Astrocyte of the cerebellum (primary cell): Measurements from ENCODE around the gene ARFGEF2.

Experiments
- DNase-seq: peaks from one replicate; pipeline ENCODE4 v3.0.0-alpha.2; 2011; ENCODE audit warnings: low read depth
- H3K4me3 ChIP-seq: 2 replicates; pipeline ENCODE4 v1.5.1; 2011; ENCODE audit warnings: mild to moderate bottlenecking, low read depth, low read length, moderate library complexity
- in situ Hi-C: cut with HindIII; loops from 2 replicates; pipeline ENCODE4 v1.10.0; 2017; ENCODE audit warnings: low sequenced_read_pairs
- TF ChIP-seq, protein P1 (sequence below): IDR thresholded peaks from 2 replicates; pipeline ENCODE4 v1.5.1; 2012; ENCODE audit warnings: low read length, low read depth, moderate library complexity, mild to moderate bottlenecking; ENCODE audit errors: missing control alignments

The ARFGEF2 gene

DNA sequence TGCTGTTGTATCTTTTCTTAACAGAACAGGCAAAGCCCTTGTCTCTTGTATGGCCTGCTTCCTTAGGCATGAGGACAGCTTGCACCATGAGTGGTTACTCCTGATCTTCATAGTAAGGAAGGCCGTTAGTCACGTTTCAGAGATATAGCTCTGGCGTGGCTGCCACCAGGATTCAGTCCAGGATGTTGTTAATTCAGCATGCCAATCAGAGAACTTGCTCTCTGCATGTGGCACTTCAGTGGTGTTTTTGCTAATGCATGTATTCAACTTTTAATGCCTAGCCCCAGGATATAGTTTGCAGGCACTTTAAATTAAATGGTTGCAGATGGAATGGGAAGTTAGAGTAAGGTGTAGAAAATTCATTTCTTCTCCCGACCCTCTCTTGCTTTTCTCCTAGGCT is 20.0 kb downstream of the ARFGEF2 start:
- DNase-seq, result no peak

DNA sequence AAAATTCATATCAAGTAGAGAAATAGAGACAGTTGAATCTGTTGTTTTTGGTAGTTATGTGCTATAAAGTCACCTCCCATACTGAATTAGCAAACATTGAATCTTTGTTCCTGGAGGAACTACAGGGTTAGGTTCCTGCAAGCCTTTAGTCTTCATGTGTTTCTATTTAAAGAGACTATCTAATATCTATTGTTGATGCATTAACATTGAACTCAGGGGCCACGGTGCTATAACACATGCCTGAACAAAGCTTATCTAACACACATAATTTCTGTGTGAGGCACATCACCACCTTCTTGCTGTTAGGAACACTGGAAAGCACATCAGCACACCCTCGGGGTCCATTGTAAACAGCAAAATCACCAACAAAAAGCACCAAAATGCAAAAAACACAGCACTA is 21.2 kb downstream of the ARFGEF2 start:
- H3K4me3 ChIP-seq, result no peak overlapping the region
- TF ChIP-seq, protein P1, sequence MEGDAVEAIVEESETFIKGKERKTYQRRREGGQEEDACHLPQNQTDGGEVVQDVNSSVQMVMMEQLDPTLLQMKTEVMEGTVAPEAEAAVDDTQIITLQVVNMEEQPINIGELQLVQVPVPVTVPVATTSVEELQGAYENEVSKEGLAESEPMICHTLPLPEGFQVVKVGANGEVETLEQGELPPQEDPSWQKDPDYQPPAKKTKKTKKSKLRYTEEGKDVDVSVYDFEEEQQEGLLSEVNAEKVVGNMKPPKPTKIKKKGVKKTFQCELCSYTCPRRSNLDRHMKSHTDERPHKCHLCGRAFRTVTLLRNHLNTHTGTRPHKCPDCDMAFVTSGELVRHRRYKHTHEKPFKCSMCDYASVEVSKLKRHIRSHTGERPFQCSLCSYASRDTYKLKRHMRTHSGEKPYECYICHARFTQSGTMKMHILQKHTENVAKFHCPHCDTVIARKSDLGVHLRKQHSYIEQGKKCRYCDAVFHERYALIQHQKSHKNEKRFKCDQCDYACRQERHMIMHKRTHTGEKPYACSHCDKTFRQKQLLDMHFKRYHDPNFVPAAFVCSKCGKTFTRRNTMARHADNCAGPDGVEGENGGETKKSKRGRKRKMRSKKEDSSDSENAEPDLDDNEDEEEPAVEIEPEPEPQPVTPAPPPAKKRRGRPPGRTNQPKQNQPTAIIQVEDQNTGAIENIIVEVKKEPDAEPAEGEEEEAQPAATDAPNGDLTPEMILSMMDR, result no peak
- in situ Hi-C loops, result no loop called here
- no peak for DNase-seq

More for the DNA sequence above, 20.0 kb downstream of the ARFGEF2 start:
- H3K4me3 ChIP-seq, result no peak overlapping the region
- in situ Hi-C loops, result no loop called here
- TF ChIP-seq, protein P1, result no peak

DNA sequence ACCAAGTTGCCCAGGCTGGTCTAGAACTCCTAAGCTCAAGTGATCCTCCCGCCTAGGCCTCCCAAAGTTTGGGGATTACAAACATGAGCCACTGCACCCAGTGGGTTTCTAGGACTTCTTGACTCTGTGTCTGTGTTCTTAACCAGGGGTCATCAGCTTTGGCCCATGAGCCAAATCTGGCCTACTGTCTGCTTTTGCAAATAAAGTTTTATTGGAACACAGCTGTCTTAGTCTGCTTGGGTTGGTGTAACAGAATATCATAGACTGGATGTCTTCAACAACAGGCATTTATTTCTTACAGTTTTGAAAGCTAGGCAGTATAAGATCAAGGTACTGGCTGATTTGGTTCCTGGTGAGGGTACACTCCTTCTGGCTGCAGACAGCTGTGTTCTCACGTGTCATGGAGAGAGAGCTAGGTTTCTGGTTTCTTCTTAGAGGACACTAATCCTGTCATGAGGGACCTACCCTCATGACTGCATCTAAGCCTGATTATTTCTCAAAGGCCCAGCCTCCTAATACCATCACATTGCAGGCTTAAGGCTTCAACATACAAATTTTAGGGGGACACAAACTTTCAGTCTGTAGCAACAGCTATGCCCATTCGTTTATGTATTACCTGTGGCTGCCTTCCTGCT is 23.3 kb downstream of the ARFGEF2 start:
- in situ Hi-C loops, result no loop called here
- DNase-seq, result no peak
- H3K4me3 ChIP-seq, result no peak overlapping the region
- TF ChIP-seq, protein P1, result no peak

DNA sequence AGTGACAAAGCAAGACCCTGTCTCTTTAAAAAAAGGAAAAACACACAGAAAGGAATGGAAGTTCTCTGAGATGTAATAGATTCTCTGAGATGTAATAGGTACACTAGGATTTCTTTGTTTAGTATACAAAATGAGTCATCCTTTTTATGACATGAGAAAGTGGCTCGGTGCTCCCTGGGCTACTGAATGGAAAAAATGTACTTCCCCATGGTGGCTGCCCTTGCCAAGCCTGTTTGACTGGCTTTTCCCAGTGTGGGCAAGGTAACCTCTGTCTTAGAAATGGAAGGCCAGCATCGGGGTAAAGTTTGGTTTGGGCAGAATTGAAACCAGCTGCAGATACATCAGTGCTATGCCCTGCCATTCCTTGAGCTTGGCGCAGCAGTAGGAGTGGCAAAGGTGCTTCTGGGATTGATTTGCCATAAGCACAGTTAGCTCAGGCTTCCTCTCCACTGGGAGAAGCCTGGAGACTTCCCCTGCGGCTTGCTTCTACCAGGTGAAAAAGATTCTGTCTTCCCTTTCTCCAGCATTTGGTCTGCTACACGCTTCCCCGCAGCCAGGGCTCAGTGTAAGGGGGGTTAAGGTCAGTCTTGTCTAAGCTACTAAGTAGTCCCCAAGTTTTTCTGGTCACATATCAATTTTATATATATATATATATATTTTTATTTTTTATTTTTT is 24.5 kb downstream of the ARFGEF2 start:
- no peak for DNase-seq
- no peak overlapping the region for H3K4me3 ChIP-seq
- TF ChIP-seq, protein P1, result no peak
- in situ Hi-C loops, result no loop called here

DNA sequence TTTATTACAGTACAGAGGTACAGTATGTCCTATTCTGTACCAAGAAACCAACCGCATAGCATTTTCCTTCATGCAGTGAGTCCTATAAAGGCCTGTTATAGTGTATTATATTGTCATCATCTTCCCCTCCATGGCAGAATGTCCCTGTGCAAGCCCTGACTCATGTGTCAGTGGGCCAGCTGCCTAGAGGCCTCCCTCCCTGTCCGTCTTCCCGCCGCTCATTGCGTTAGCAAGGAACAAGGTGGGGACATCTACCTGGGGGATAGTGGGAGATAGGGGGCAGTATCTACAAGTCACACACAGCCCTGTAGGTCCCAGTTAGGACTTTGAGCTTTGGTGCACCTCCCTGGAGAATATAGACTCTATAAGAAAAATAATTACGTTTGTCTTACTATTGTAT is 27.1 kb downstream of the ARFGEF2 start:
- no peak for DNase-seq
- TF ChIP-seq, protein P1, result no peak
- no peak overlapping the region for H3K4me3 ChIP-seq
- in situ Hi-C loops, result no loop called here

DNA sequence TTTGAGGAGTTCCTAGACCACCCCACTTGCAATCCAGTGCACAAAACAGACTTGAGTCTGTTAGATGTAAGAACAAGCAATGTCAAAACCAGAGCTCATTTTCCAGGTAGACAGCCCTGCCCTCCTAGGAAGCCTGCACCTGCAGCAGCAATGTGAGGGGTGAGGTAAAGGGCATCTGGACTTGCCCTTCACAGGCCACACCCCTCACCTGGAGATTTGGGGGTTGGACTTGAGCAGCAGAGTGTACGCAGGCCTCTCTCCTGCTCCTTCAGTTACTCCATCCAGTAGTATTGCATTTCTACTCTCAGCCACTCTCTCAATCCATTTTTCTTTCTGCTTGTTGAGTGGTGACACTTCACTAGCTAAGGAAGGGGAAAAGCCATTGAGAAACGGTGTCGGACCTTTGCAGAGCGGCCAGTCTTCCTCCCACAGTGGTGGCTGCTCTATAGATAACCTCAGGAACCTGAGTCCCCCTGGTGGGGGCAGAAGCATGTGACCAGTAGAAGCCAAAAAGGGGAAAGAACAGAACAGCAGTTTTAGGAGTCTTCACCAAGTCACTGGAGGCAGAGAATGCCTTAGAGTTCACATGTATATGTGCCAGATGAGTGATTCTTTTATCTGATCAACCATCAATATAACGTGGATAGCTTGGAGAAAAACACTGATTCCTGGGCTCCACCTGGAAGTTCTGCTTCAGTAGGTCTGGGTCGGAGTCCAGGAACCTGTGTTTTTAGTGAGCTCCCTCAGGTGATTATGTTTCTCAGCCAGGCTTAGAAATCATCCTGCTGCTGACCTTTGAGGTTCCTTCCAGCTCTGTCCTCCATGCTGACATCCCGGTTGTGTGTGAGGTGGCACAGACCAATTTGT is 28.0 kb downstream of the ARFGEF2 start:
- TF ChIP-seq, protein P1, result no peak
- DNase-seq, result no peak
- in situ Hi-C loops, result no loop called here
- no peak overlapping the region for H3K4me3 ChIP-seq
